HepG2 (cell line): ENCODE measurements around the gene AP2B1. TPM values are rescaled to one million over a fixed set of nuclear protein-coding genes. Genes with fewer than 3 reads are reported as not detected.

Experiments used
- ATAC-seq: fragments of 200-7000 bp; cut with Tn5 transposase; 3 replicates; pipeline ENCODE4 v1.9.1; 2020; ENCODE audit warnings: mild to moderate bottlenecking, moderate library complexity
- BruUV-seq: library from RNA; stranded (reverse); fragments of 400-500 nt; replicated peaks from 2 replicates; lab custom pipeline; 2021; lab: Mats Ljungman, UMichigan
- CTCF ChIA-PET: fragments of 300-600 bp; formaldehyde crosslinking; extraction: SDS; loops from one replicate; lab custom pipeline; 2021; ENCODE audit warnings: low total read pairs, inconsistent platforms, low intra/inter-chr PET ratio; lab: Yijun Ruan, JAX
- POLR2A ChIA-PET: fragments of 350-600 bp; sonication (Branson Sonifier 250); formaldehyde crosslinking; loops from one replicate; lab custom pipeline; 2020; ENCODE audit warnings: antibody characterized with exemption, inconsistent platforms; lab: Yijun Ruan, JAX
- DNase-seq: peaks from one replicate; pipeline ENCODE4 v3.0.0-alpha.2; 2015; ENCODE audit warnings: low spot score
- FAIRE-seq: peaks from 3 replicates; lab custom pipeline; 2011; peaks lifted over from hg19 to GRCh38; lab: Jason Lieb, UNC
- H2AFZ ChIP-seq: one replicate; pipeline ENCODE4 v1.6.1; 2011; ENCODE audit warnings: low read length, inconsistent platforms
- H3K27ac ChIP-seq: fragments of 300-600 bp; 3 replicates; pipeline ENCODE4 v1.8.0; 2011; ENCODE audit warnings: mixed run types, mild to moderate bottlenecking, mixed read lengths, low read length, inconsistent platforms; ENCODE audit not compliant: insufficient read depth; ENCODE audit errors: extremely low read length
- H3K27me3 ChIP-seq, 2 experiments: fragments of 200-600 bp in 1 of 2; 2 replicates in 1 of 2; 3 replicates in 1 of 2; pipeline versions ENCODE4 v1.6.0 to v1.8.0; 2011; ENCODE audit warnings: low read length in 2 of 2, mild to moderate bottlenecking in 2 of 2, moderate library complexity in 2 of 2, inconsistent platforms in 1 of 2; ENCODE audit not compliant: insufficient read depth in 2 of 2, control insufficient read depth in 1 of 2
- H3K36me3 ChIP-seq, 2 experiments: fragments of 200-600 bp in 1 of 2; replicated peaks in 1 of 2; 2 replicates in 1 of 2; 3 replicates in 1 of 2; pipeline versions ENCODE4 v1.5.1 to v1.8.0; 2011; ENCODE audit warnings: low read length in 2 of 2, inconsistent platforms in 1 of 2; ENCODE audit not compliant: insufficient read depth in 2 of 2, control insufficient read depth in 1 of 2
- H3K4me1 ChIP-seq: 2 replicates; pipeline ENCODE4 v1.5.1; 2012; ENCODE audit warnings: low read length, inconsistent platforms; ENCODE audit not compliant: insufficient read depth
- H3K4me2 ChIP-seq: 2 replicates; pipeline ENCODE4 v1.6.0; 2011; ENCODE audit warnings: low read depth, low read length, inconsistent platforms
- H3K4me3 ChIP-seq, 3 experiments: fragments of 200-600 bp in 1 of 3; sonication (generic), shearing (Covaris generic) in 1 of 3; replicated peaks in 1 of 3; 2 replicates each; pipeline ENCODE4 v1.5.1; 2011 to 2016; ENCODE audit warnings: low read length in 3 of 3, inconsistent platforms in 2 of 3, low read depth in 2 of 3, mild to moderate bottlenecking in 2 of 3, control low read depth in 1 of 3, mixed read lengths in 1 of 3; ENCODE audit not compliant: insufficient read depth in 1 of 3
- H3K79me2 ChIP-seq: one replicate; pipeline ENCODE4 v1.6.1; 2011; ENCODE audit warnings: low read length, inconsistent platforms; ENCODE audit not compliant: insufficient read depth
- H3K9ac ChIP-seq: 2 replicates; pipeline ENCODE4 v1.6.0; 2011; ENCODE audit warnings: mild to moderate bottlenecking, low read depth, low read length, inconsistent platforms; ENCODE audit not compliant: insufficient read depth
- H3K9me3 ChIP-seq: 2 replicates; pipeline ENCODE4 v1.5.1; 2012; ENCODE audit warnings: mild to moderate bottlenecking, low read length
- H4K20me1 ChIP-seq: 2 replicates; pipeline ENCODE4 v1.6.0; 2011; ENCODE audit warnings: inconsistent platforms, mild to moderate bottlenecking, low read length, moderate library complexity; ENCODE audit not compliant: insufficient read depth
- CEBPB ChIP-seq: IDR thresholded peaks from 2 replicates; pipeline ENCODE4 v1.6.1; 2011; ENCODE audit warnings: low read depth, low read length, improper control_type of control experiment, borderline replicate concordance
- CEBPG ChIP-seq: IDR thresholded peaks from 2 replicates; pipeline ENCODE4 v1.6.1; 2016
- FOXP1 ChIP-seq, 2 experiments: fragments of 450-650 bp in 1 of 2; IDR thresholded peaks; 2 replicates each; pipeline ENCODE4 v1.6.1; 2017 to 2018; ENCODE audit warnings: antibody characterized with exemption in 1 of 2
- HNF4A ChIP-seq: sonication (generic); formaldehyde crosslinking; IDR thresholded peaks from 2 replicates; pipeline ENCODE4 v1.4.0; 2020; ENCODE audit warnings: missing genetic modification reagents
- IKZF4 ChIP-seq: sonication (generic); formaldehyde crosslinking; IDR thresholded peaks from 2 replicates; pipeline ENCODE4 v1.5.1; 2020; ENCODE audit warnings: borderline replicate concordance, mild to moderate bottlenecking, low read depth, missing genetic modification reagents; ENCODE audit errors: not compliant biosample characterization
- NR1H2 ChIP-seq: sonication (generic); formaldehyde crosslinking; IDR thresholded peaks from 2 replicates; pipeline ENCODE4 v1.8.1; 2022; ENCODE audit warnings: low read depth, missing genetic modification reagents, borderline replicate concordance
- RARA ChIP-seq: IDR thresholded peaks from 2 replicates; pipeline ENCODE4 v1.6.1; 2016; ENCODE audit warnings: missing genetic modification reagents, missing compliant biosample characterization
- TBL1XR1 ChIP-seq: fragments of 150-350 bp; IDR thresholded peaks from 2 replicates; pipeline ENCODE4 v1.6.1; 2014; ENCODE audit warnings: borderline replicate concordance, low read length; ENCODE audit not compliant: partially characterized antibody
- ZFYVE20 ChIP-seq: sonication (generic); formaldehyde crosslinking; IDR thresholded peaks from 2 replicates; pipeline ENCODE4 v1.8.0; 2023; ENCODE audit warnings: low read depth, mild to moderate bottlenecking, moderate library complexity, missing genetic modification reagents, borderline replicate concordance
- ZNF446 ChIP-seq: sonication (generic); formaldehyde crosslinking; IDR thresholded peaks from 2 replicates; pipeline ENCODE4 v1.5.0; 2020; ENCODE audit warnings: mild to moderate bottlenecking, missing genetic modification reagents
- WGBS: methylation state at CpG from one replicate; pipeline ENCODE4 v1.1.6; 2017; ENCODE audit warnings: low lambda C conversion rate; 5-methylcytosine and 5-hydroxymethylcytosine counted together
- in situ Hi-C: cut with HindIII; loops from 2 replicates; pipeline ENCODE4 v1.10.0; 2017; ENCODE audit warnings: low pct_unique_long_range_greater_than_20kb; ENCODE audit not compliant: extremely low pct_ligation_motif_present
- intact Hi-C: fragments of 100-400 bp; cut with micrococcal nuclease; formaldehyde crosslinking; loops from one replicate; pipeline ENCODE4 v1.10.0; 2022; ENCODE audit not compliant: unreplicated experiment
- polyA plus RNA-seq, 8 experiments: library from polyadenylated mRNA; depleted of rRNA in 3 of 8; stranded (reverse) in 7 of 8; unstranded in 1 of 8; fragments of >200 nt; fragmentation: Illumina TruSeq in 4 of 8; extraction: Trizol in 4 of 8; gene quantifications; 2 replicates each; pipeline versions ENCODE4 v1.2.1 to v1.2.3, GENCODE V29; 2011 to 2016; ENCODE audit warnings: low read depth in 4 of 8, missing spikeins in 1 of 8, mixed read lengths in 1 of 8; ENCODE audit not compliant: insufficient read depth in 1 of 8
- total RNA-seq, 5 experiments: library from RNA; depleted of rRNA; stranded (reverse); fragments of >200 nt; fragmentation: Illumina TruSeq; extraction: Trizol; gene quantifications; 2 replicates each; pipeline ENCODE4 v1.2.3, GENCODE V29; 2016; ENCODE audit warnings: low read depth in 1 of 5
- TF ChIP-seq, protein P1 (sequence below): sonication (generic); formaldehyde crosslinking; conservative IDR thresholded peaks from 2 replicates; pipeline ENCODE4 v1.8.0; 2022; ENCODE audit warnings: low read depth, missing genetic modification reagents
- TF ChIP-seq, protein P2 (sequence below): sonication (generic); formaldehyde crosslinking; IDR thresholded peaks from 2 replicates; pipeline ENCODE4 v1.8.0; 2022; ENCODE audit warnings: missing genetic modification reagents, low read depth, mild to moderate bottlenecking, borderline replicate concordance
- TF ChIP-seq, protein P3 (sequence below): sonication (generic); formaldehyde crosslinking; IDR thresholded peaks from 2 replicates; pipeline ENCODE4 v1.4.0; 2020; ENCODE audit warnings: low read depth, mild to moderate bottlenecking, missing genetic modification reagents
- TF ChIP-seq, protein P4 (sequence below): sonication (generic); formaldehyde crosslinking; IDR thresholded peaks from 2 replicates; pipeline ENCODE4 v1.8.1; 2023; ENCODE audit warnings: missing genetic modification reagents, mild to moderate bottlenecking, borderline replicate concordance

The AP2B1 gene
- total and polyA plus RNA-seq, 2 of the 13 experiments (the other 11 are each of a cell fraction or from before 2014, with no cell fraction given), result 23.8 to 71.3 TPM

DNA sequence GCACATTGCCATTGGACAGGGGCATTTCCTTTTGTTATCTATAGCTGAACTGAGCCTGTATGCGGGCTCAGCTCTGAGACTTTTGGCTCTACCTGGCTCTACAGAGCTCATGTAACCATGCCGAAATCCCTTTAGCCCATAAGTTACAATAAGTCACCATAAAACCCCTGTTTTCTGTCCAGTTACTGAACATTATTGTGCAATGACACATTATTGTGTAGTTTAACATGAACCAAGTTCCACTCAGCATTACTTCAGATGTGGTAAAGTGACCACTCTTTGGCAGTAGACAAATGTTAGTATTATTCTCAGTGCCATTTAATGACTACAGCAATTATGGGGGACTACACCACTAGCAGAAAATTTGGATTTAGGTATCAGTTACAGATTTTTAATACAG is 78.9 kb downstream of the AP2B1 start:
- Histone ChIP-seq H3K79me2 (no peaks in the 10 kb centered on the region), H4K20me1 (no peaks in the 10 kb centered on the region), H3K9ac (no peak overlapping the region), H3K27ac (no peak overlapping the region), H2AFZ (no peak overlapping the region), H3K36me3 (peaks cover 1 to 15% of the 10 kb centered on the region in 2 experiments; a peak in 4 of 5 replicates), H3K9me3 (no peaks in the 10 kb centered on the region), H3K4me1 (peaks cover 40% of the 10 kb centered on the region), H3K4me3 (no peak overlapping the region), H3K27me3 (no peaks in the 10 kb centered on the region), H3K4me2 (no peak overlapping the region)
- no TSS peak for BruUV-seq
- in situ Hi-C loops (no loop called here), intact Hi-C loops (no loop called here)
- FAIRE-seq (no peak), DNase-seq (no peak), ATAC-seq (no peak)
- TF ChIP-seq NR1H2 (no peak), CEBPG (CRISPR knock-in tag) (peak; percentile 31; the same call in 1 of the 2 replicates), CEBPB (peak; percentile 81)
- ChIA-PET CTCF (no interaction called here), POLR2A (interaction anchor here (1.4 kb wide), 1 partner anchor 65 kb away, joined by 3 read pairs; the partner anchor contains the start of gene RASL10B)
- WGBS, result 78% methylated on average over 2 of the region's 2 CpGs

DNA sequence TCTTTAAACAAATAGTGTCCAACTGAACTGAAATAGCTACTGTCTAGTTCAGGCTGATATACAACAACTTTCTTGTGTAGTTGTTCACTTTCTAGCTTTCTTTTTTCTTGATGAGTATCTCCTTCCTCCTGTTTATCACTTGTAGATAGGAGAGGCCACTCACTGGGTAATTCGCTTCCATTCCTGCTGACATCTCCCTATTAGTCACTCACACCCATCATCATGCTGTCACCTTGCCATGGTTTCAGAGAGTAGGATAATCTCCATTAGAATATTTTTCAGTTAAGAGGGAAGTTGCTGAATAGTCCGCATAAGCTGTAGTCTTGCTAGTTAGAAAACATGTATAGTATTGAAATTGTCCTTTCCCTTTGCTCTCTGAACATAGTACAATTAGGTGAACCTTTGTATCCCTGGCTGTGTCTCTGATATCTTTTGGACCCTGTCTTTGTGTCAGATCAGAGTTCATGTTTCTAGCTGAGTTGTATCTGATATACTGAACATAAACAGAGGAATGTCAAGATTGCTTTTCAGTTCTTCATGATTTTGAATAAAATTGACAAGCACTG is 79.9 kb downstream of the AP2B1 start:
- 86% methylated on average over 2 of the region's 2 CpGs for WGBS
- H3K4me3 ChIP-seq, result no peak overlapping the region
- H3K27ac ChIP-seq, result peak overlapping the region; percentile 50
- no peak overlapping the region for H3K9ac ChIP-seq
- no peaks in the 10 kb centered on the region for H4K20me1 ChIP-seq
- peaks cover 40% of the 10 kb centered on the region for H3K4me1 ChIP-seq
- in situ Hi-C loops, result no loop called here
- intact Hi-C loops, result no loop called here
- H3K4me2 ChIP-seq, result no peak overlapping the region
- BruUV-seq, result no TSS peak
- CTCF ChIA-PET, result no interaction called here
- peak; percentile 24; the same call in 1 of the 3 replicates for ATAC-seq
- H3K36me3 ChIP-seq, result peaks cover 1 to 14% of the 10 kb centered on the region in 2 experiments; a peak in 4 of 5 replicates
- no peaks in the 10 kb centered on the region for H3K79me2 ChIP-seq
- H2AFZ ChIP-seq, result no peak overlapping the region
- no peaks in the 10 kb centered on the region for H3K27me3 ChIP-seq
- no peaks in the 10 kb centered on the region for H3K9me3 ChIP-seq
- no peak for FAIRE-seq
- peak; percentile 3 for DNase-seq
- POLR2A ChIA-PET, result no interaction called here
- TF ChIP-seq, protein P1, sequence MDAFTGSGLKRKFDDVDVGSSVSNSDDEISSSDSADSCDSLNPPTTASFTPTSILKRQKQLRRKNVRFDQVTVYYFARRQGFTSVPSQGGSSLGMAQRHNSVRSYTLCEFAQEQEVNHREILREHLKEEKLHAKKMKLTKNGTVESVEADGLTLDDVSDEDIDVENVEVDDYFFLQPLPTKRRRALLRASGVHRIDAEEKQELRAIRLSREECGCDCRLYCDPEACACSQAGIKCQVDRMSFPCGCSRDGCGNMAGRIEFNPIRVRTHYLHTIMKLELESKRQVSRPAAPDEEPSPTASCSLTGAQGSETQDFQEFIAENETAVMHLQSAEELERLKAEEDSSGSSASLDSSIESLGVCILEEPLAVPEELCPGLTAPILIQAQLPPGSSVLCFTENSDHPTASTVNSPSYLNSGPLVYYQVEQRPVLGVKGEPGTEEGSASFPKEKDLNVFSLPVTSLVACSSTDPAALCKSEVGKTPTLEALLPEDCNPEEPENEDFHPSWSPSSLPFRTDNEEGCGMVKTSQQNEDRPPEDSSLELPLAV (CRISPR knock-in tag), result no peak
- TF ChIP-seq FOXP1 (IDR thresholded peaks at IDR 0.05) (no peak), FOXP1 (CRISPR knock-in tag; IDR thresholded peaks at IDR 0.05) (peak; percentile 22; the same call in 1 of the 2 replicates), IKZF4 (CRISPR knock-in tag) (no peak), TBL1XR1 (no peak), ZNF446 (CRISPR knock-in tag) (no peak), ZFYVE20 (CRISPR knock-in tag) (no peak), HNF4A (peak; percentile 77), RARA (CRISPR knock-in tag) (0 out of 2 replicates have a peak, but pooled peaks have one; percentile 7)
- TF ChIP-seq, protein P2, sequence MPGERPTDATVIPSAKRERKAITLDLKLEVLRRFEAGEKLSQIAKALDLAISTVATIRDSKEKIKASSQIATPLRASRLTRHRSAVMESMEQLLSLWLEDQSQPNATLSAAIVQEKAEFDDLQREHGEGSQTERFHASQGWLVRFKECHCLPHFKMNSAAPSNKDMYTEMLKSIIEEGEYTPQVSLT (CRISPR knock-in tag), result no peak
- TF ChIP-seq, protein P3, sequence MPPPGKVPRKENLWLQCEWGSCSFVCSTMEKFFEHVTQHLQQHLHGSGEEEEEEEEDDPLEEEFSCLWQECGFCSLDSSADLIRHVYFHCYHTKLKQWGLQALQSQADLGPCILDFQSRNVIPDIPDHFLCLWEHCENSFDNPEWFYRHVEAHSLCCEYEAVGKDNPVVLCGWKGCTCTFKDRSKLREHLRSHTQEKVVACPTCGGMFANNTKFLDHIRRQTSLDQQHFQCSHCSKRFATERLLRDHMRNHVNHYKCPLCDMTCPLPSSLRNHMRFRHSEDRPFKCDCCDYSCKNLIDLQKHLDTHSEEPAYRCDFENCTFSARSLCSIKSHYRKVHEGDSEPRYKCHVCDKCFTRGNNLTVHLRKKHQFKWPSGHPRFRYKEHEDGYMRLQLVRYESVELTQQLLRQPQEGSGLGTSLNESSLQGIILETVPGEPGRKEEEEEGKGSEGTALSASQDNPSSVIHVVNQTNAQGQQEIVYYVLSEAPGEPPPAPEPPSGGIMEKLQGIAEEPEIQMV, result no peak
- TF ChIP-seq, protein P4, sequence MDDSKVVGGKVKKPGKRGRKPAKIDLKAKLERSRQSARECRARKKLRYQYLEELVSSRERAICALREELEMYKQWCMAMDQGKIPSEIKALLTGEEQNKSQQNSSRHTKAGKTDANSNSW (CRISPR knock-in tag), result no peak
